Activated T-cell treated with anti-CD3 and anti-CD28 coated beads, Interleukin-2, amount 50 U/mL, for 48 hours (primary cell): Measurements from ENCODE around the gene ADAMTS13.
A peak's percentile ranks its signal among the peaks of the same experiment; 100 is the strongest.
"Not testable (repeated sequence)": the region's sequence is repeated elsewhere in the genome, so short reads cannot be mapped to it uniquely, and the experiment has no call there.

Experiments used
- DNase-seq, 2 experiments: peaks; one replicate each; pipeline ENCODE4 v3.0.0-alpha.2; 2020

ADAMTS13 gene

DNA sequence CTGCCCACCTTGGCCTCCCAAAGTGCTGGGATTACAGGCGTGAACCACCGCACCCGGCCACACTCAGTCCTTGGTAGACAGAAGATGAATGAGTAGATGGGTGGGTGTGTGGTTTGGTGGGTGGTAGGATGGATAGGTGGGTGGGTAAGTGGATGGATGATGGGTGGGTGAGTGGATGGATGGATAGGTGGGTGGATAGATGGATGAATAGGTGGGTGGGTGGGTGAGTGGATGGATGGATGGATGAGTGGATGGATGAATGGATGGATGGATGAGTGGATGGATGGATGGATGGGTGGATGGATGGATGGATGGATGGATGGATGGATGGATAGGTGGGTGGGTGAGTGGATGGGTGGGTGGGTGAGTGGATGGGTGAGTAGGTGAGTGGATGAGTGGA lies 29.9 kb upstream of the ADAMTS13 start:
- DNase-seq, result not testable (repeated sequence)

GRCh38 chr9:133393399-133393798 lies 28.8 kb upstream of the ADAMTS13 start:
- DNase-seq, result no peak

- DNase-seq, result no peak
These were observed 27.4 kb upstream of the ADAMTS13 start for GRCh38 chr9:133394687-133395271.

GRCh38 chr9:133396952-133397351 lies 25.2 kb upstream of the ADAMTS13 start:
- no peak for DNase-seq

DNA sequence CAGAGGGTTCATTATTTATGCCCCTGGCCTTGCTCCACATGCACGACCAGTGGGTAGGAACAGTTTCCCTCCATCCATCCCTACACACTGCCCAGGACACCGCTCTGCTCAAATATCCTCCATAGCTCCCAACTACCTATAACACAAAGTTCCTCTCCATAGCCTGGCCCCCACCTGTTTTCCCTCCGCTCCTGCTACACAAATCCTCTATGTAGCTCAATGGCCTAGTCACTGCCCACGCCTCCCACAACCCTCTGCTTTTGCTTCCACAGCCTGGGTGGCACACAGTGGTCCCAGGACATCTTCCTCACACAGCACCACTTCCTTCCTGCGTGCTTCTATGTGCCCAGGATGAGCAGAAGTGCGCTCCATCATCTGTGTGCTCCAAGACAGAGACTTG lies 24.8 kb upstream of the ADAMTS13 start:
- no peak for DNase-seq

GRCh38 chr9:133397895-133398294 lies 24.3 kb upstream of the ADAMTS13 start:
- DNase-seq, result no peak

DNA sequence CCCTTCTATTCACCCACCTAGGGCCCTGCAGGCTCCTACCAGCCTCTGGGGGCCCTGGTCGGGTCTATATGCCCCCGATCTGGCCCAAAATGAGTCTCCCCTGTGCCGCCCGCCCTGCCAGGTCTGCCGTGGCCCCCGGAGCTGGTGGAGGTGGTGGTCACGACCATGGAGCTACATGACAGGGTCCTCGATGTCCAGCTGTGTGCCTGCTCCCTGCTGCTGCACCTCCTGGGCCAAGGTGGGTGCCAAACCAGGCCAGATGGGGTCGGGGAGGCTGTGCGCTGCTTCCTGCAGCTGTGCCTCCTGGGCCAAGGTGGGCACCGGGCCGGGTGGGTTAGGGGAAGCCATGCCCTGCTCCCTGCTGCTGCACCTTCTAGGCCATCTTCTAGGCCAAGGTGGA lies 21.9 kb upstream of the ADAMTS13 start:
- no peak for DNase-seq

GRCh38 chr9:133401588-133401987 lies 20.6 kb upstream of the ADAMTS13 start:
- no peak for DNase-seq

- no peak for DNase-seq
These were observed 19.5 kb upstream of the ADAMTS13 start for GRCh38 chr9:133402689-133403088.

DNA sequence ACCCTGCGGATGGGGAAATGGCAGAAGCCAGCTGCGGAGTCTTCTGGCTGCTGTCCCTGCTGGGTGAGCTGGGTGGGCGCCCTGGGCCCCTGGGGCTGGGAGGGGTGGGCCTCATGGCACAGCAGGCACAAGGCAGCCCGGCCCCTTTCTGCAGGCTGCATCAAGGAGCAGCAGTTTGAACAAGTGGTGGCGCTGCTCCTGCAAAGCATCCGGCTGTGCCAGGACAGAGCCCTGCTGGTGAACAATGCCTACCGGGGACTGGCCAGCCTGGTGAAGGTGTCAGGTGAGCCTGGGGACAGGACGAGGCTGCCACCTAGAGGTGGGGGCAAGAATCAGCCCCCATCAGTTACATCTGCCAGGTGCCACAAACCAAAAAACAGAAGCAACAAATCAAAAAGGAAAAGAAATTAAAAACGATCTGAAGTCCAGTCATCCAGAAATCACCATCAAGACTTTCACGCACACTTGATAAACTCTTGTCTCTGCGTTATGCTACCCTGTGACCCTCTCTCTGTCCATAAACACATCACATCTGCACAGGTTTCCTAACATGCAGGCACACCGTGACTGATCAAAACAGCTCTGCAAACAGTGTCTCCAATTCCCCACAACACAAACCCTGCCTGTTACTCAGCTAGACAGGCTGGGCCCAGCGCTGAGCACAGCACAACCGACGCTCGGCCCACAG lies 18.3 kb upstream of the ADAMTS13 start:
- peak; percentile 66 to 75 for DNase-seq

GRCh38 chr9:133404454-133405002 lies 17.6 kb upstream of the ADAMTS13 start:
- no peak for DNase-seq

DNA sequence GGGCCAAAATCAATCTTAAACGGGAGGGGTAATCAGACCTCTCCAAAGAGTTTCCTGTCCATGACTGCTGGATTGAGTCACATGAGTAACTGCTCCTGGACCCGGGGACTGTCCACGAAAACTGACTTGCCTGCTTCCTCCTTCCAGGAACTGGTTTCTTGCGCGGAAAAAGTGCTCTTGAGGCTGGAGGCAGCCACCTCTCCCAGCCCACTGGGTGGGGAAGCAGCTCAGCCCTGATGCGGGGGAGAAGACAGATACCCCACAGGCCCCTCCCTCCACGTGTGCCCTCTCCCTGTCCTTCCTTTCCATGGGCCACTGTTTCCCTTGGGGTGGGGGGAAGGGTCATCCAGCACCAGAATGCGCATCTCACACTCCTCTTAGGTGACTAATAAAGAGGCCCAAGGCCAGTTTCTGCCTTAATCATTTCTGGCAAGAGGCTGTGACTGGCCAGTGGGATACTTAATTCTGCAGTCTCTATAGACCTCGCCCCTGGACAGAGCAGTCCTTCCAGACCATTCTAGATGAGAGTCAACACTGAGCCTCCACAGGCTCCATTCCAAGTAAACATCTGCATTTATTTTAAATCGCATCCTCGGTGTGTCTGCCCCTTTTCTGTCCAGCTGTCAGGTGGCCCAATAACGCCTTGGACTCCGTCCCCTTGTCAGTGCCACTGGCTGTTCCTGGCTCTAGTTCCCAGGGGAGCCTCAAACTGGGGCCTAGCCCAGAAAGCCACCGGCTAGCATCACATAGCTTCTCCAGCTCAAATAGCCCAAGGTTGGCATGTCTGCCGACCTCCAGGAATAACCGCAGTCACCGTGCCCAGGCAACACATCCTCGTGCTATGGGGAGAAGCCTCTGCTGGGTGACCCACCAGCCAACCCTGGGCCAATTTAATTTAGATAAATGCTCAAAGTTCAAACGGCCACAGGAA lies 16.4 kb upstream of the ADAMTS13 start:
- no peak for DNase-seq

DNA sequence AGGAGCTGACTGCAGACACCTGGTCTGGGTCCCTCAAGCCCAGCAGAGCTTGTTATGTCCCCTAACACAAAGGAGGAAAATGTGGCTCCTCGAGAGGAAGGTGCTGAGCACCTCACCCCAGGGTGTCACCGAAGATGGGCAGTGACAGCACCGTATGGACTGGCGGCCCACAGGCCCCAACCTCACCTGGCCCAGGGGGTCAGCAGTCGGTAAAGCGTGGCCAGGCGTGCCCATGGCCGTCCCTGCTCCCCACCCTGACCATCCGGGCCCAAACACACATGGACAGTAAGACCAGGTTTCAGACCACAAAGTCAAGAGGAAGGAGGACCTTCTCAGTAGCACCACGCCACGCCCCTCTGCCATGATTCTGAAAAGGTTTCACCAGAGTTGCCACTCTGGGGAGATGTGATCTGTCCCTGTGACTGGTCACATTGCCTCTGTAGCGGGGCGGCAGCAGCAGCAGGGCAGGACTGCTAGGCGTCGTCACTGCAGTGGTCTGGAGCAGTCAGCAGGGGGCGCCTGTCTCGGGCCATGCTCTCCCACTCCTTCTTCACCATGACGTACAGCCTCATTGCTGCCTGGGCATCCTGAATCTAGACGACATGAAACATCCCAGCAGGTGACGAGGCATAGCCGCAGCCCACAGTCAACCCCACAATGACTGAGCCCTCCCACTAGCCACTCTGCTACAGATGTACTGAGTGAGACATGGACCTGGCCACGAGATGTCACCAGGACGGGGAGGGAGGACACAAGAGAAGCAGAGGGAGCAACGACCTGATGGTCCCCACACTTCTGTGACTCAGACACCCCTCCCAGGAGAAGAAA lies 15.5 kb upstream of the ADAMTS13 start:
- DNase-seq, result peak; percentile 85 to 91

GRCh38 chr9:133408042-133408441 lies 14.1 kb upstream of the ADAMTS13 start:
- no peak for DNase-seq

DNA sequence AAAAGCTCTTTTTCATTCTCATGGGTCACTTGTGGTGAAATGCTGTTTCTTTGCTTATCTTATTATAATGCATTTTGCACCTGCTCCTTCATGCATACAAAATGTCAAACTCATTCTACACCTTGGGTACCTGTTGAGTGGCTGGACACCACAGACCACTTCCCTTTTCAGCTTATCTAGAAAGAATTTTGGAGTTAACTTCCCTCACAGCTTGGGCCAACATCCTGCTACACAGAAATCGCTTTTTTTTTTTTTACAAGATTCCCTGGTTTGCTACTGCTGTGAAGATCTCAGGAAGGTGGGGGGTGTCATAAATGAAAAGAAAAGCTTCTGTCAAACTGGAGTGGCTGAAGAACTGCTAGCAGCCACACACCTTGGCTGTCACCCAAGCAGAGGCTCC lies 7.0 kb upstream of the ADAMTS13 start:
- DNase-seq, result no peak

GRCh38 chr9:133417541-133418461 lies 4.4 kb upstream of the ADAMTS13 start, which contains the start of gene REXO4:
Gene REXO4 (minus strand): TSS chr9:133418010. CDS start chr9:133417844, 166 bp downstream.
- DNase-seq, result peak; percentile 94

DNA sequence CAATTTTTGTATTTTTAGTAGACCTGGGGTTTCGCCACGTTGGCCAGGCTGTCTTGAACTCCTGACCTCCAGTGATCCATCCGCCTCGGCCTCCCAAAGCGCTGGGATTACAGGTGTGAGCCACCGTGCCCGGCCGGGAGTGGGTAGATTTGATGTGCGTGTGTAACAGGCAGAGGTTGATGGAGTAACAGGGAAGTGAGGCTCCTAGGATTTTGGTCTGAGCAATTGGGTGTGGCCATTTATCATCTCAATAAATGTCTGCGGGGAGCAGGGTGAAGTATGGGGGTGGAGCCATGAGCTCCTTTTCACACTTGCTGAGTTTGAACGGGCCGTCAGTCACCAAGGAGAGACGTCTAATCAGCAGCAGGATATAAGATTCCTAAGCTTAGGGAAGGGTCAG lies 3.2 kb upstream of the ADAMTS13 start:
- DNase-seq, result no peak

DNA sequence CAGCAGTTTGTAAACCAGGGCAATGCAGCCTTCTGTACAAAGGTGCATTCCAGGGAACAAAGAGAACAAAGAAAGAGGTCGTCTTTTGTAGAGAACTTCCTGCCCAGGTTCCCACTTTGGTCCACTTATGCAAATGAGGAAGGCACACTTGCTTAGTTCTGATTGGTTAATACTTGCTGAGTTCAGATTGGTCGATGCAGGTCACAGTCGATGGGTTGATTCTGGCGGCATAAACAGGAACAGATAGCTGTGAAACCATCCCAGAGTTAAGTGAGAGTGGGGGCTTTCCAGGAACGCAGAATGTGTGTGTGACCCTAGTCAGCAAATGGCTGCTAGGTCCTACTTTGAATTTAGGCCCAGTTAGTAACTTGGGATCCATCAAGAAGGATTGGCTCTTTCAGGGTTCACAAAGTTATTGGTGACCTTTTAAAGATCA lies 1.8 kb upstream of the ADAMTS13 start:
- DNase-seq, result no peak

- no peak for DNase-seq
These were observed 1.0 kb downstream of the ADAMTS13 start for GRCh38 chr9:133423216-133423615.

- DNase-seq, result no peak
These were observed 2.0 kb downstream of the ADAMTS13 start for GRCh38 chr9:133424187-133424586.

GRCh38 chr9:133425049-133425632 lies 3.0 kb downstream of the ADAMTS13 start:
- no peak for DNase-seq
